Measurements from ENCODE around the gene TRIM50. TPM values are rescaled to one million over a fixed set of nuclear protein-coding genes. Genes with fewer than 3 reads are reported as not detected.
A peak's percentile ranks its signal among the peaks of the same experiment; 100 is the strongest.

Gene TRIM50
- total and polyA plus RNA-seq, 2 of the 4 experiments (the other 2 are of a cell fraction): not detected

DNA sequence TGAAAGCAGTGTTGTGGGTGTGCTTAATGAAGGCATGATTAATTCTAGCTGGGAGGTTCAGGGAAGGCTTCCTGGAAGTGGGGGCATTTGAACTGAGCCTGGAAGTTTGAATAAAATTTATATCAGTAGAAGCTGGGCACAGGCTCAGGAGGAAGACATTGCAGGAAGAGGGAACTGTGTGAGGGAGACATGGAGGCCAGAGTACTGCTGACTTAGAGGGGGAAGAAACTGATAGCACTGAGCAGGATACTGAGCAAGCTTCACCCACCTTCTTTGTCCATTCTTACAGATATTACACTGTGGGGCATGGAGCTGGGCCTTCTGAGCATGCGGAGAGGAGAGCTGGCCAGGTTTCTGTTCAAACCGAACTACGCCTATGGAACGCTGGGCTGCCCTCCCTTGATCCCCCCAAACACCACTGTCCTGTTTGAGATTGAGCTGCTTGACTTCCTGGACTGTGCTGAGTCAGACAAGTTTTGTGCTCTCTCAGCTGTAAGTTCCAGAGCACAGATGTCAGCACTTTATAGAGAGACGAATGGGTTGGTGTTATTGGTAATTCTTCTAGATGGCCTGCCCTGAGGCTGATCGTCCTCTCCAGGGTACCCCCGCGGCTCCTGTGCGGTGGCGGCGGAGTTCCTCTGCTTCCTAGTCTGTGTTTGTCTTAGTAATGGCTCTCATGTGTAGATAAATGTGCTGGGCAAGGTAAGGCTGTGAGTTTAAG, 2.1 kb upstream of the TRIM50 start:
- dilution Hi-C loops (cut with HindIII; ENCODE audit: low sequenced_read_pairs, unreplicated experiment): no loop called here
- TF ChIP-seq MAFK (IDR thresholded peaks at IDR 0.05; ENCODE audit: low read depth, low read length): peak; percentile 85
- TF ChIP-seq RFX5 (IDR thresholded peaks at IDR 0.05; ENCODE audit: low read depth, low read length): no peak
- TF ChIP-seq MAZ (IDR thresholded peaks at IDR 0.05; ENCODE audit: borderline replicate concordance, low read depth, low read length): no peak
- TF ChIP-seq, protein P1, sequence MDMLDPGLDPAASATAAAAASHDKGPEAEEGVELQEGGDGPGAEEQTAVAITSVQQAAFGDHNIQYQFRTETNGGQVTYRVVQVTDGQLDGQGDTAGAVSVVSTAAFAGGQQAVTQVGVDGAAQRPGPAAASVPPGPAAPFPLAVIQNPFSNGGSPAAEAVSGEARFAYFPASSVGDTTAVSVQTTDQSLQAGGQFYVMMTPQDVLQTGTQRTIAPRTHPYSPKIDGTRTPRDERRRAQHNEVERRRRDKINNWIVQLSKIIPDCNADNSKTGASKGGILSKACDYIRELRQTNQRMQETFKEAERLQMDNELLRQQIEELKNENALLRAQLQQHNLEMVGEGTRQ (IDR thresholded peaks at IDR 0.05; ENCODE audit: low read depth, low read length): no peak
- no peak for TF ChIP-seq FOS (IDR thresholded peaks at IDR 0.05; ENCODE audit: low read depth, low read length)
- TF ChIP-seq NFE2L2 (IDR thresholded peaks at IDR 0.05; ENCODE audit: low read depth, low read length): no peak
- TF ChIP-seq, protein P2, sequence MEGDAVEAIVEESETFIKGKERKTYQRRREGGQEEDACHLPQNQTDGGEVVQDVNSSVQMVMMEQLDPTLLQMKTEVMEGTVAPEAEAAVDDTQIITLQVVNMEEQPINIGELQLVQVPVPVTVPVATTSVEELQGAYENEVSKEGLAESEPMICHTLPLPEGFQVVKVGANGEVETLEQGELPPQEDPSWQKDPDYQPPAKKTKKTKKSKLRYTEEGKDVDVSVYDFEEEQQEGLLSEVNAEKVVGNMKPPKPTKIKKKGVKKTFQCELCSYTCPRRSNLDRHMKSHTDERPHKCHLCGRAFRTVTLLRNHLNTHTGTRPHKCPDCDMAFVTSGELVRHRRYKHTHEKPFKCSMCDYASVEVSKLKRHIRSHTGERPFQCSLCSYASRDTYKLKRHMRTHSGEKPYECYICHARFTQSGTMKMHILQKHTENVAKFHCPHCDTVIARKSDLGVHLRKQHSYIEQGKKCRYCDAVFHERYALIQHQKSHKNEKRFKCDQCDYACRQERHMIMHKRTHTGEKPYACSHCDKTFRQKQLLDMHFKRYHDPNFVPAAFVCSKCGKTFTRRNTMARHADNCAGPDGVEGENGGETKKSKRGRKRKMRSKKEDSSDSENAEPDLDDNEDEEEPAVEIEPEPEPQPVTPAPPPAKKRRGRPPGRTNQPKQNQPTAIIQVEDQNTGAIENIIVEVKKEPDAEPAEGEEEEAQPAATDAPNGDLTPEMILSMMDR (conservative IDR thresholded peaks at IDR 0.05; ENCODE audit: low read depth, low read length): no peak
- ChIA-PET CTCF (interaction anchor here (0.8 to 1.7 kb wide), 2 partner anchors 12 to 122 kb away, joined by 3 to 4 read pairs; no protein-coding TSS in a partner anchor), POLR2A (ENCODE audit: unreplicated experiment) (no interaction called here)
- Histone ChIP-seq H2AK5ac (ENCODE audit: low read depth, low read length) (no peak overlapping the region), H2BK120ac (ENCODE audit: low read depth, low read length) (no peak overlapping the region), H2BK15ac (ENCODE audit: low read depth, low read length) (no peak overlapping the region), H3K14ac (replicated peaks; ENCODE audit: low read depth, low read length) (no peak overlapping the region), H3K23ac (ENCODE audit: low read depth, low read length) (no peak overlapping the region), H3K56ac (ENCODE audit: extremely low read depth, insufficient read depth, low read length) (no peak overlapping the region), H2AFZ (replicated peaks; ENCODE audit: low read length, poor library complexity) (peak overlapping the region; percentile 77), H3K18ac (ENCODE audit: low read depth, low read length) (no peak overlapping the region), H3K9ac (ENCODE audit: low read depth, low read length) (no peak overlapping the region), H2AK9ac (replicated peaks; ENCODE audit: low read depth, low read length, poor library complexity) (no peak overlapping the region), H3K4me1 (ENCODE audit: control insufficient read depth, insufficient read depth, low read length) (no peaks in the 10 kb centered on the region), H4K91ac (ENCODE audit: insufficient read depth, low read depth, low read length) (no peak overlapping the region), H4K5ac (ENCODE audit: low read depth, low read length) (no peak overlapping the region; the same call in 1 of the 2 replicates), H3K9me3 (ENCODE audit: control insufficient read depth, insufficient read depth, low read length) (no peaks in the 10 kb centered on the region), H3K9me1 (ENCODE audit: insufficient read depth, low read length) (no peaks in the 10 kb centered on the region; the same call in 1 of the 2 replicates), H3K36me3 (ENCODE audit: control insufficient read depth, insufficient read depth, low read length) (no peaks in the 10 kb centered on the region), H3K4ac (ENCODE audit: low read depth, low read length) (no peak overlapping the region), H3K27ac (ENCODE audit: insufficient read depth, low read length) (peak overlapping the region; percentile 1; the same call in 1 of the 2 replicates), H4K20me1 (ENCODE audit: insufficient read depth, low read length) (no peaks in the 10 kb centered on the region), H3K27me3 (ENCODE audit: control insufficient read depth, insufficient read depth, low read length) (peaks cover 14% of the 10 kb centered on the region), H3K4me3 (ENCODE audit: insufficient read depth, low read depth, low read length) (no peak overlapping the region), H4K8ac (ENCODE audit: low read depth in 2 of 2, low read length in 2 of 2) (no peak overlapping the region), H3K79me1 (ENCODE audit: low read depth in 1 of 2, low read length in 2 of 2) (no peaks in the 10 kb centered on the region), H2BK5ac (ENCODE audit: low read depth, low read length, poor library complexity, severe bottlenecking) (no peak overlapping the region), H2BK20ac (ENCODE audit: low read depth, low read length) (no peak overlapping the region), H3K4me2 (ENCODE audit: low read depth, low read length) (no peak overlapping the region)
- 40% methylated on average over 9 of the region's 11 CpGs; no CpG with 5 or more reads in 1 of the 2 experiments for WGBS, 2 experiments (ENCODE audit: extremely low coverage in 2 of 2, insufficient read length in 1 of 2)
- in situ Hi-C loops (cut with MboI; ENCODE audit: low sequenced_read_pairs): no loop called here
- DNase-seq: peak; percentile 36
- ATAC-seq (ENCODE audit: low read depth): peak; percentile 94
- BruUV-seq (replicated peaks): no TSS peak
- intact Hi-C loops (cut with micrococcal nuclease): no loop called here
